HG03460 (cell line): ENCODE results near the gene UGT2A2.

Experiments
- ATAC-seq: cut with Tn5 transposase; IDR thresholded peaks from one replicate; pipeline ENCODE4 v1.9.1; 2021; ENCODE audit not compliant: unreplicated experiment

UGT2A2 gene

DNA sequence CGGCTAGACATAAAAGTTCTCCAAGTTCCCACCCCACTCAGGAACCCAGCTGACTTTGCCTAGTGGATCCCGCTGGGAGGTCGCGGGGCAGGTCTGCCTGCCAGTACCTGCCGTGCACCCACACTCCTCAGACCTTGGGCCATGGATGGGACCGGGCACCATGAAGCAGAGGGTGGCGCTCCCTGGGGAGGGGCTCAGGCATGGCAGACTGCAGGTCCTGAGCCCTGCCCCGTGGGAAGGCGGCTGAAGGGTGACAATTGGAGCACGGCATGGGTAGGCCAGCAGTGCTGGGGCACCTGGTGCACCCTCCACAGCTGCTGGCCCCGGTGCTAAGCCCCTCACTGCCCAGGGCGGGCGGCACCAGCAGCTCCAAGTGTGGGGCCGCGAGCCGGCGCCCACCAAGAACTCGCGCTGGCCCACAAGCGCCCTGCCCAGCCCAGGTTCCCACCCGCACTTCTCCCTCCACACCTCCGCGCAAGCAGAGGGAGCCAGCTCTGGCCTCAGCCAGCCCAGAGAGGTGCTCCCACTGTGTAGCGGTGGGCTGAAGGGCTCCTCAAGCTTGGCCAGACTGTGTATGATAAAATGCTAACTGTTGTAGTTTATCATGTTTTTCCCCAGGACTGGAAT lies 63.1 kb downstream of the UGT2A2 start:
- ATAC-seq = no peak

- ATAC-seq = no peak
These were observed 70.7 kb downstream of the UGT2A2 start for GRCh38 chr4:69568787-69569186.

GRCh38 chr4:69563424-69563823 lies 76.0 kb downstream of the UGT2A2 start:
- ATAC-seq = no peak

DNA sequence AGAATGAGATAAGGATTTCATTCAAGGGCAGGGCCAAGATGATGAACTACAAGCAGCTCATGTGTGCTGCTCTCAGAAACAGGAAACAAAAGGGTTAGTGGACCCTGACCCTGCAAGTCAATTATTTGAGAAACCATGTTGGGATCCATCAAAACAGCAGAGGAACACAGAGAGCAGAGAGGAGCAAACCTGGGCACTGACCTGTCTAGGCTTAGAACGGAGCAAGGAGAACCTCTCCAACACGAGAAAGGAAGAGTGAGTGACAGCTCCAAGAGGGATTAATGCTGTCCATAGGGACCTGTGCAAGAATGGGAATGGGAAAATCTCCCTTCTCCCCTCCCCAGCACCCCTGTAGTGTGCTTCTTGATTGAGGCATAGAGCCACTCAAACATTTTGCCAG lies 89.8 kb downstream of the UGT2A2 start:
- ATAC-seq = no peak

DNA sequence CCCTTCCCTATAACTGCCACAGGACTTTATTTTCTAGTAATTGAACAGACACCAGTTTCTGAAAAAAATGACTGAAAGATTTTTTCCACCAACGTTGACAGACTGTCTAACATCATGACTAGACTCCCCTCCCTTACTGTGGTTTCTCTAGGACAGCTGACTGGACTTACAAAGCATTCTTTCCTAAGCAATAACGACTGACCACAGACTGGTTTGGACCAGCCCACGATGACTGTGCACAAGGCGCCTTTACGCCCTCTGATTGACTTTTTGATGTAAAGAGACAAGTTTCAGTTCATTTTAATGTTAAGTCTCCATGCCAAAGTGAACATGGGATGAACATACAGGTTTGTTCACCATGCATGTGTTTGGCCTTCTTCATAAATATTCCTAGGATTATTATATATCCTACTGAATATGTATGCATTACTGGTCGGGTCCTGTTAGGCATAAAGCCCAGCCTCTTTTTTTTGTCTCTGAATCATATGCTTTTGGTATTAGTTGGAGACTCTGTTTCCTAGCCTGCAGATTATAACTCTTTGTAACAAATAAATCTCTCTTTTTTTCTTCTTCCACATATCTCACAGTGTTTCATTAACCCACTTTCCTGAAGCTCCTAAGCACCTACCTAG lies 93.2 kb downstream of the UGT2A2 start:
- ATAC-seq = no peak
